ENCODE data around the gene ZNF236. TPM values are rescaled to one million over a fixed set of nuclear protein-coding genes. Genes with fewer than 3 reads are reported as not detected.

ZNF236 gene
- total RNA-seq, 1 donor from 2014 or later: 11.5 TPM

GRCh38 chr18:76875390-76876325, 53.3 kb downstream of the ZNF236 start:
- Histone ChIP-seq H3K4me1 (no peaks in the 10 kb centered on the region), H3K4me3 (no peak overlapping the region), H3K9ac (no peak overlapping the region), H2AFZ (replicated peaks) (no peak overlapping the region), H4K20me1 (ENCODE audit: low read depth) (peaks cover 10% of the 10 kb centered on the region), H3K27ac (no peak overlapping the region), H3K79me2 (ENCODE audit: low read depth) (no peaks in the 10 kb centered on the region), H3K27me3 (no peaks in the 10 kb centered on the region), H3F3A (ENCODE audit: low read depth) (no peaks in the 10 kb centered on the region), H3K9me3 (ENCODE audit: low read depth) (no peaks in the 10 kb centered on the region), H3K36me3 (no peaks in the 10 kb centered on the region), H3K4me2 (no peak overlapping the region)
- Mint-ChIP-seq H3K9me3 (no peaks in the 10 kb centered on the region), H3K27me3 (ENCODE audit: insufficient read depth, low read depth) (no peaks in the 10 kb centered on the region), H3K36me3 (peaks cover 5% of the 10 kb centered on the region), H3K27ac (no peak overlapping the region), H3K4me3 (no peak overlapping the region), H3K4me1 (no peaks in the 10 kb centered on the region)
- DNase-seq (ENCODE audit: low spot score): peak; percentile 73
- TF ChIP-seq EZH2 (IDR thresholded peaks at IDR 0.05): no peak
- TF ChIP-seq EZH2phosphoT487 (IDR thresholded peaks at IDR 0.05): no peak
- peak; percentile 86 for TF ChIP-seq CTCF (IDR thresholded peaks at IDR 0.05)

- Histone ChIP-seq H3F3A (ENCODE audit: low read depth) (no peaks in the 10 kb centered on the region), H4K20me1 (ENCODE audit: low read depth) (peaks cover 10% of the 10 kb centered on the region), H3K4me2 (no peak overlapping the region), H3K4me3 (no peak overlapping the region), H3K9me3 (ENCODE audit: low read depth) (no peaks in the 10 kb centered on the region), H3K27ac (no peak overlapping the region), H3K79me2 (ENCODE audit: low read depth) (no peaks in the 10 kb centered on the region), H3K4me1 (no peaks in the 10 kb centered on the region), H2AFZ (replicated peaks) (no peak overlapping the region), H3K27me3 (no peaks in the 10 kb centered on the region), H3K9ac (no peak overlapping the region), H3K36me3 (peaks cover under 1% of the 10 kb centered on the region)
- Mint-ChIP-seq H3K4me1 (no peaks in the 10 kb centered on the region), H3K27me3 (ENCODE audit: insufficient read depth, low read depth) (no peaks in the 10 kb centered on the region), H3K4me3 (no peak overlapping the region), H3K27ac (no peak overlapping the region), H3K9me3 (no peaks in the 10 kb centered on the region), H3K36me3 (peaks cover 15% of the 10 kb centered on the region)
- DNase-seq (ENCODE audit: low spot score): no peak
- TF ChIP-seq EZH2phosphoT487 (IDR thresholded peaks at IDR 0.05) (no peak), CTCF (IDR thresholded peaks at IDR 0.05) (no peak), EZH2 (IDR thresholded peaks at IDR 0.05) (no peak)
Observed at GRCh38 chr18:76878426-76878825, 56.1 kb downstream of the ZNF236 start.

GRCh38 chr18:76880026-76880425, 57.7 kb downstream of the ZNF236 start:
- no peak overlapping the region for H3K4me3 ChIP-seq
- no peak for TF ChIP-seq CTCF (IDR thresholded peaks at IDR 0.05)
- no peak for TF ChIP-seq EZH2 (IDR thresholded peaks at IDR 0.05)
- TF ChIP-seq EZH2phosphoT487 (IDR thresholded peaks at IDR 0.05): no peak
- Mint-ChIP-seq H3K36me3 (peaks cover 20% of the 10 kb centered on the region), H3K27me3 (ENCODE audit: insufficient read depth, low read depth) (no peaks in the 10 kb centered on the region), H3K9me3 (no peaks in the 10 kb centered on the region), H3K27ac (no peak overlapping the region), H3K4me1 (peaks cover 2% of the 10 kb centered on the region), H3K4me3 (no peak overlapping the region)
- no peak overlapping the region for H3K9ac ChIP-seq
- H3K27ac ChIP-seq: no peak overlapping the region
- H4K20me1 ChIP-seq (ENCODE audit: low read depth): peaks cover 3% of the 10 kb centered on the region
- no peaks in the 10 kb centered on the region for H3K79me2 ChIP-seq (ENCODE audit: low read depth)
- H3K36me3 ChIP-seq: peaks cover 4% of the 10 kb centered on the region
- H3K27me3 ChIP-seq: no peaks in the 10 kb centered on the region
- no peak overlapping the region for H3K4me2 ChIP-seq
- H3F3A ChIP-seq (ENCODE audit: low read depth): no peaks in the 10 kb centered on the region
- no peak overlapping the region for H2AFZ ChIP-seq (replicated peaks)
- DNase-seq (ENCODE audit: low spot score): no peak
- no peaks in the 10 kb centered on the region for H3K9me3 ChIP-seq (ENCODE audit: low read depth)
- peaks cover 4% of the 10 kb centered on the region for H3K4me1 ChIP-seq

Data from neural progenitor cell (in vitro differentiated cells).